HG02678 (cell line): ENCODE measurements around the gene EYA4.

ENCODE experiments used
- ATAC-seq: cut with Tn5 transposase; IDR thresholded peaks from one replicate; pipeline ENCODE4 v1.9.1; 2021; ENCODE audit warnings: mild to moderate bottlenecking, moderate library complexity; ENCODE audit not compliant: unreplicated experiment

The EYA4 gene

GRCh38 chr6:133432021-133432989 lies 191.1 kb downstream of the EYA4 start:
- ATAC-seq: no peak

- no peak for ATAC-seq
Measured at GRCh38 chr6:133435065-133435728, 194.0 kb downstream of the EYA4 start.

- no peak for ATAC-seq
Measured at GRCh38 chr6:133436652-133437051, 195.5 kb downstream of the EYA4 start.

GRCh38 chr6:133441491-133441890 lies 200.3 kb downstream of the EYA4 start:
- ATAC-seq: no peak

GRCh38 chr6:133446789-133447188 lies 205.6 kb downstream of the EYA4 start:
- ATAC-seq: no peak

GRCh38 chr6:133447924-133448323 lies 206.8 kb downstream of the EYA4 start:
- no peak for ATAC-seq

GRCh38 chr6:133456439-133456838 lies 215.3 kb downstream of the EYA4 start:
- ATAC-seq: no peak

- ATAC-seq: no peak
Measured at GRCh38 chr6:133456944-133457343, 215.8 kb downstream of the EYA4 start.

- no peak for ATAC-seq
Measured at GRCh38 chr6:133460101-133460500, 218.9 kb downstream of the EYA4 start.

- no peak for ATAC-seq
Measured at GRCh38 chr6:133463790-133464189, 222.6 kb downstream of the EYA4 start.

- ATAC-seq: no peak
Measured at GRCh38 chr6:133466680-133467079, 225.5 kb downstream of the EYA4 start.

GRCh38 chr6:133467231-133467981 lies 226.2 kb downstream of the EYA4 start:
- no peak for ATAC-seq

GRCh38 chr6:133467982-133468380 lies 226.8 kb downstream of the EYA4 start:
- ATAC-seq: no peak

GRCh38 chr6:133468591-133468990 lies 227.4 kb downstream of the EYA4 start:
- ATAC-seq: no peak

- no peak for ATAC-seq
Measured at GRCh38 chr6:133474516-133474915, 233.4 kb downstream of the EYA4 start.

- no peak for ATAC-seq
Measured at GRCh38 chr6:133478673-133479072, 237.5 kb downstream of the EYA4 start.

- no peak for ATAC-seq
Measured at GRCh38 chr6:133487174-133487573, 246.0 kb downstream of the EYA4 start.

GRCh38 chr6:133495205-133495903 lies 254.2 kb downstream of the EYA4 start:
- ATAC-seq: no peak

- no peak for ATAC-seq
Measured at GRCh38 chr6:133499662-133500061, 258.5 kb downstream of the EYA4 start.

- ATAC-seq: no peak
Measured at GRCh38 chr6:133501675-133502270, 260.6 kb downstream of the EYA4 start.
